Panc1 (cell line): Measurements from ENCODE around the gene TOPORS.

Experiments
- POLR2AphosphoS5 ChIP-seq: IDR thresholded peaks from 2 replicates; pipeline ENCODE4 v1.6.1; 2012; ENCODE audit warnings: mild to moderate bottlenecking, low read depth, low read length, moderate library complexity
- REST ChIP-seq, 2 experiments: IDR thresholded peaks; 2 replicates each; pipeline ENCODE4 v1.6.1; 2011 to 2012; ENCODE audit warnings: low read depth in 2 of 2, control low read depth in 1 of 2, low read length in 1 of 2, mild to moderate bottlenecking in 1 of 2, moderate library complexity in 1 of 2; ENCODE audit not compliant: insufficient read depth in 1 of 2
- TF ChIP-seq, protein P1 (sequence below): fragments of 450-650 bp; IDR thresholded peaks from 2 replicates; pipeline ENCODE4 v1.5.1; 2017; ENCODE audit warnings: mild to moderate bottlenecking

GRCh38 chr9:32589083-32589723 is 36.8 kb upstream of the TOPORS start:
- TF ChIP-seq, protein P1, sequence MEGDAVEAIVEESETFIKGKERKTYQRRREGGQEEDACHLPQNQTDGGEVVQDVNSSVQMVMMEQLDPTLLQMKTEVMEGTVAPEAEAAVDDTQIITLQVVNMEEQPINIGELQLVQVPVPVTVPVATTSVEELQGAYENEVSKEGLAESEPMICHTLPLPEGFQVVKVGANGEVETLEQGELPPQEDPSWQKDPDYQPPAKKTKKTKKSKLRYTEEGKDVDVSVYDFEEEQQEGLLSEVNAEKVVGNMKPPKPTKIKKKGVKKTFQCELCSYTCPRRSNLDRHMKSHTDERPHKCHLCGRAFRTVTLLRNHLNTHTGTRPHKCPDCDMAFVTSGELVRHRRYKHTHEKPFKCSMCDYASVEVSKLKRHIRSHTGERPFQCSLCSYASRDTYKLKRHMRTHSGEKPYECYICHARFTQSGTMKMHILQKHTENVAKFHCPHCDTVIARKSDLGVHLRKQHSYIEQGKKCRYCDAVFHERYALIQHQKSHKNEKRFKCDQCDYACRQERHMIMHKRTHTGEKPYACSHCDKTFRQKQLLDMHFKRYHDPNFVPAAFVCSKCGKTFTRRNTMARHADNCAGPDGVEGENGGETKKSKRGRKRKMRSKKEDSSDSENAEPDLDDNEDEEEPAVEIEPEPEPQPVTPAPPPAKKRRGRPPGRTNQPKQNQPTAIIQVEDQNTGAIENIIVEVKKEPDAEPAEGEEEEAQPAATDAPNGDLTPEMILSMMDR = peak; percentile 68; the same call in 1 of the 2 replicates
- TF ChIP-seq POLR2AphosphoS5 = no peak
- TF ChIP-seq REST (IDR thresholded peaks at IDR 0.05; ENCODE audit: insufficient read depth in 1 of 2, low read depth in 2 of 2, low read length in 1 of 2) = no peak
